Vagina (tissue), 2 donors: ENCODE data around the gene RICTOR. TPM values are rescaled to one million over a fixed set of nuclear protein-coding genes. Genes with fewer than 3 reads are reported as not detected.

ENCODE experiments used
- DNase-seq, 2 donors: peaks; one replicate each; pipeline ENCODE4 v3.0.0-alpha.2; 2017; ENCODE audit errors: extremely low spot score in 2 of 2
- H3K27ac ChIP-seq: fragments of 200-600 bp; sonication (generic); one replicate; pipeline ENCODE4 v1.5.1; 2019
- H3K27me3 ChIP-seq: fragments of 200-600 bp; sonication (generic); one replicate; pipeline ENCODE4 v1.5.1; 2019
- H3K36me3 ChIP-seq, 2 donors: fragments of 200-600 bp; sonication (generic); one replicate each; pipeline ENCODE4 v1.5.1; 2017 to 2019
- H3K4me1 ChIP-seq: fragments of 200-600 bp; sonication (generic); one replicate; pipeline ENCODE4 v1.5.1; 2019
- H3K4me3 ChIP-seq, 2 donors: fragments of 200-600 bp; sonication (generic); 1 replicate in 1 of 2; 2 replicates in 1 of 2; pipeline ENCODE4 v1.5.1; 2016 to 2019
- H3K9me3 ChIP-seq: fragments of 200-600 bp; sonication (generic); one replicate; pipeline ENCODE4 v1.5.1; 2019
- POLR2A ChIP-seq, 2 donors: fragments of 450-650 bp; IDR thresholded peaks; one replicate each; pipeline ENCODE4 v1.6.1; 2017; ENCODE audit warnings: antibody characterized with exemption in 2 of 2, mild to moderate bottlenecking in 2 of 2, moderate library complexity in 2 of 2
- POLR2AphosphoS5 ChIP-seq, 2 donors: sonication (generic); formaldehyde crosslinking; IDR thresholded peaks; one replicate each; pipeline ENCODE4 v1.9.0; 2017; ENCODE audit warnings: antibody characterized with exemption in 2 of 2, mild to moderate bottlenecking in 2 of 2, low read depth in 1 of 2; ENCODE audit not compliant: insufficient read depth in 1 of 2
- intact Hi-C: fragments of 100-400 bp; cut with DNase I; formaldehyde crosslinking; loops from one replicate; pipeline ENCODE4 v1.15.1; 2023
- total RNA-seq: library from RNA; depleted of rRNA; stranded (reverse); fragments of >200 nt; gene quantifications from one replicate; pipeline ENCODE4 v1.2.3, GENCODE V29; 2016
- TF ChIP-seq, protein P1 (sequence below), 3 experiments: fragments of 450-650 bp in 2 of 3; fragments of 200-600 bp in 1 of 3; sonication (generic) in 1 of 3; IDR thresholded peaks; one replicate each; pipeline ENCODE4 v1.5.1; 2017 to 2019; ENCODE audit warnings: antibody characterized with exemption in 3 of 3, mild to moderate bottlenecking in 2 of 3, moderate library complexity in 2 of 3

The RICTOR gene
- total RNA-seq, 1 donor from 2014 or later: 39.3 TPM

DNA sequence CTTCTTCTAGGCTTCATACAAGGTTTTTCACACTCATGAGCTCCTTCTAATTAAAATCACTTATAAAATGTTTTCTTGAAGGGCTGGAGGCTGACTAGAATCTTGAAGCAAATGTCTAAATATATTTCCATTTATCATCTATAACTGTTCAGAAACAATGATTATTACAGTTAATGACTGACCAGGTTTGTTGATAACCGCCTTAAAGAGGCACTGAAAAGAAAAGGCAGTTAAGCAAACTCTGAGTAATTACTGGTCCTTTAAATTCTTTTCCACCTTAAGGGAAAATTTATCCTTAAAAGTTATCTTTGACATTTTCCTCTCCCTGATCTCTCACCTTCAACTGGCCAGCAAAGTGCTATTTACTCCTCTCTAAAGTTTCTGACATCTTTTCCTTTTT lies 43.2 kb downstream of the RICTOR start:
- Histone ChIP-seq H3K4me1 (peaks cover 5% of the 10 kb centered on the region), H3K4me3 (no peak overlapping the region), H3K9me3 (peaks cover 4% of the 10 kb centered on the region), H3K27me3 (no peaks in the 10 kb centered on the region), H3K27ac (no peak overlapping the region), H3K36me3 (no peaks in the 10 kb centered on the region)
- intact Hi-C loops: no loop called here
- DNase-seq: no peak
- TF ChIP-seq POLR2AphosphoS5 (IDR thresholded peaks at IDR 0.05; ENCODE audit: insufficient read depth in 1 of 2, low read depth in 1 of 2): no peak
- no peak for TF ChIP-seq POLR2A (IDR thresholded peaks at IDR 0.05)
- TF ChIP-seq, protein P1, sequence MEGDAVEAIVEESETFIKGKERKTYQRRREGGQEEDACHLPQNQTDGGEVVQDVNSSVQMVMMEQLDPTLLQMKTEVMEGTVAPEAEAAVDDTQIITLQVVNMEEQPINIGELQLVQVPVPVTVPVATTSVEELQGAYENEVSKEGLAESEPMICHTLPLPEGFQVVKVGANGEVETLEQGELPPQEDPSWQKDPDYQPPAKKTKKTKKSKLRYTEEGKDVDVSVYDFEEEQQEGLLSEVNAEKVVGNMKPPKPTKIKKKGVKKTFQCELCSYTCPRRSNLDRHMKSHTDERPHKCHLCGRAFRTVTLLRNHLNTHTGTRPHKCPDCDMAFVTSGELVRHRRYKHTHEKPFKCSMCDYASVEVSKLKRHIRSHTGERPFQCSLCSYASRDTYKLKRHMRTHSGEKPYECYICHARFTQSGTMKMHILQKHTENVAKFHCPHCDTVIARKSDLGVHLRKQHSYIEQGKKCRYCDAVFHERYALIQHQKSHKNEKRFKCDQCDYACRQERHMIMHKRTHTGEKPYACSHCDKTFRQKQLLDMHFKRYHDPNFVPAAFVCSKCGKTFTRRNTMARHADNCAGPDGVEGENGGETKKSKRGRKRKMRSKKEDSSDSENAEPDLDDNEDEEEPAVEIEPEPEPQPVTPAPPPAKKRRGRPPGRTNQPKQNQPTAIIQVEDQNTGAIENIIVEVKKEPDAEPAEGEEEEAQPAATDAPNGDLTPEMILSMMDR (IDR thresholded peaks at IDR 0.05): no peak

- Histone ChIP-seq H3K36me3 (no peaks in the 10 kb centered on the region), H3K4me3 (no peak overlapping the region), H3K4me1 (peaks cover 25% of the 10 kb centered on the region), H3K27ac (no peak overlapping the region), H3K9me3 (peaks cover 4% of the 10 kb centered on the region), H3K27me3 (no peaks in the 10 kb centered on the region)
- TF ChIP-seq, protein P1 (IDR thresholded peaks at IDR 0.05): no peak
- no peak for TF ChIP-seq POLR2A (IDR thresholded peaks at IDR 0.05)
- TF ChIP-seq POLR2AphosphoS5 (IDR thresholded peaks at IDR 0.05; ENCODE audit: insufficient read depth in 1 of 2, low read depth in 1 of 2): no peak
- DNase-seq: no peak
- intact Hi-C loops: no loop called here
Measured at GRCh38 chr5:39025456-39025855, 48.7 kb downstream of the RICTOR start.

DNA sequence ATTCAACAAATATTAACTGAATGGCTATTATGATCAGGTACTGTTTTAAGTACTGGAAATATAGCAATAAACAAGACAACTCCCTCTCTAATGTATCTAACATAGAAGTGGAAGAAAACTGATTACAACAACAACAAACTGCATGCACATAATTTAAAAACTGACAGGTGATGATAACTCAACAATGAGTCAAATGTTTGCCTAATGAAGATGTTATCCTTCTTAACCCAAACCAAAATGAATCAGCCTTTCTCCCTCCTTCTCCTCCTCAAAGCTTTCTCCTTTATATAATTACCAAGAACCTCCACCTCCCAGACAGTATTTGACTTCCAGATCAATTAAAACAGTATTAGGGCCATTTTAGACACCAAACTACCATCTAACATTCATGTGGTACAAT lies 49.3 kb downstream of the RICTOR start:
- Histone ChIP-seq H3K27me3 (no peaks in the 10 kb centered on the region), H3K9me3 (peaks cover 4% of the 10 kb centered on the region), H3K27ac (no peak overlapping the region), H3K4me1 (peaks cover 25% of the 10 kb centered on the region), H3K4me3 (no peak overlapping the region), H3K36me3 (peaks cover 0 to 2% of the 10 kb centered on the region in 2 donors)
- no peak for TF ChIP-seq POLR2A (IDR thresholded peaks at IDR 0.05)
- no peak for TF ChIP-seq POLR2AphosphoS5 (IDR thresholded peaks at IDR 0.05; ENCODE audit: insufficient read depth in 1 of 2, low read depth in 1 of 2)
- DNase-seq: no peak
- intact Hi-C loops: no loop called here

DNA sequence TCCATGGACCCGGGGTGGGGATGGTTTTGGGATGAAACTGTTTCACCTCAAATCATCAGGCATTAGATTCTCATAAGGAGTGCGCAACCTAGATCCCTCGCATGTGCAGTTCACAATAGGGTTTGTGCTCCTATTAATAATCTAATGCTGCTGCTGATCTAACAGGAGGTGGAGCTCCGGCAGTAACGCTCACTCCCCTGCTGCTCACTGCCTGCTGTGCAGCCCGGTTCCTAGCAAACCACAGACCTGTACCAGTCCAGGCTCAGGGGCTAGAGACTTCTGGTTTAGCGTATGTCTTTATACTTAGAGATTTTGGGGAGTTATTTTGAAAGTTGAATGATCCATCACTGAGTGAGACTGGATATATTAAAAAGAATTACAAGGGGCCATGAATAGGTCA lies 50.2 kb downstream of the RICTOR start:
- no peak for DNase-seq
- no peak overlapping the region for H3K4me3 ChIP-seq
- intact Hi-C loops: no loop called here
- no peak overlapping the region for H3K27ac ChIP-seq
- H3K36me3 ChIP-seq: peaks cover 0 to 6% of the 10 kb centered on the region in 2 donors
- peaks cover 25% of the 10 kb centered on the region for H3K4me1 ChIP-seq
- TF ChIP-seq POLR2AphosphoS5 (IDR thresholded peaks at IDR 0.05; ENCODE audit: insufficient read depth in 1 of 2, low read depth in 1 of 2): no peak
- TF ChIP-seq, protein P1 (IDR thresholded peaks at IDR 0.05): no peak
- TF ChIP-seq POLR2A (IDR thresholded peaks at IDR 0.05): no peak
- H3K9me3 ChIP-seq: peaks cover 4% of the 10 kb centered on the region
- no peaks in the 10 kb centered on the region for H3K27me3 ChIP-seq

DNA sequence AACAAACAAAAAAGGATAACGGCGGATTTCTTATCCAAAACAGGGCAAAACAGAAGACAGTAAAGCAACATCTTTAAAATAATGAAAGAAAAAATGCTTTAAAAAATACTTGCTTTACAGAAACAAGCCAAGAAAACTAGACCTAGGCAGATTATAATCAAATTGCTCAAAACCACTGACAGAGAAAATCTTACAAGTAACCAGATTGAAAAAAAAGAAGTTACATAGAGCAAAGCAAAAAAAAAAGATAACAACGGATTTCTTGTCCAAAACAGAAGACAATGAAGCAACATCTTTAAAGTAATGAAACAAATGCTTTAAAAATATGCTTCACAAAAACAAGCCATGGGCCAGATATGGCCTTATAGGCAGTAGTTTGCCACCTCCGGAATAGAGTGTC lies 51.1 kb downstream of the RICTOR start:
- Histone ChIP-seq H3K27me3 (no peaks in the 10 kb centered on the region), H3K4me1 (peaks cover 25% of the 10 kb centered on the region), H3K9me3 (peaks cover 4% of the 10 kb centered on the region), H3K36me3 (peaks cover 0 to 6% of the 10 kb centered on the region in 2 donors), H3K4me3 (no peak overlapping the region), H3K27ac (no peak overlapping the region)
- intact Hi-C loops: no loop called here
- DNase-seq: no peak
- TF ChIP-seq, protein P1 (IDR thresholded peaks at IDR 0.05): no peak
- TF ChIP-seq POLR2A (IDR thresholded peaks at IDR 0.05): no peak
- TF ChIP-seq POLR2AphosphoS5 (IDR thresholded peaks at IDR 0.05; ENCODE audit: insufficient read depth in 1 of 2, low read depth in 1 of 2): no peak
